Measurements from ENCODE around the gene MPP3.

DNA sequence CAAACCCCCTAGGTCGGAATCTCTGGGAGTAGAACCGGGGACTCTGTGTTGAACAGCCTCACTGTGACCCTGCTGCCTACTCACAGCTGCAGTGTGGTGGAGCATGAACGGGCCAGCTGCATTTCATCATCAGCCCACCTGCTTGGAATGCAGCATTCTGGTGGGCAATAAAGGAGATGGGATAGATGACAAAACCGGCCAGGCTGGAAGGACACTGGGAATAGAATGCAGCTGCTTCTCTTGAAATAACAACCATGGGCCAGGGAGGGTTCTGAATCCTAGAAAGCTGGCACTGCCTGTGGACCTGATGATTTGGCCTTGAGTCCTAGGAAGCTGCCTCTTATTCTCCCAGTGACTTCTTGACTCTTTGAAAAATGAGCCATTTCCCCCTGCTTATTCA is 29.2 kb downstream of the MPP3 start:
- no peak for TF ChIP-seq NR3C1 (CRISPR knock-in tag; conservative IDR thresholded peaks at IDR 0.05; ENCODE audit: low read depth)
- no peak for TF ChIP-seq TEAD4 (CRISPR knock-in tag; IDR thresholded peaks at IDR 0.05)
- TF ChIP-seq, protein P1, sequence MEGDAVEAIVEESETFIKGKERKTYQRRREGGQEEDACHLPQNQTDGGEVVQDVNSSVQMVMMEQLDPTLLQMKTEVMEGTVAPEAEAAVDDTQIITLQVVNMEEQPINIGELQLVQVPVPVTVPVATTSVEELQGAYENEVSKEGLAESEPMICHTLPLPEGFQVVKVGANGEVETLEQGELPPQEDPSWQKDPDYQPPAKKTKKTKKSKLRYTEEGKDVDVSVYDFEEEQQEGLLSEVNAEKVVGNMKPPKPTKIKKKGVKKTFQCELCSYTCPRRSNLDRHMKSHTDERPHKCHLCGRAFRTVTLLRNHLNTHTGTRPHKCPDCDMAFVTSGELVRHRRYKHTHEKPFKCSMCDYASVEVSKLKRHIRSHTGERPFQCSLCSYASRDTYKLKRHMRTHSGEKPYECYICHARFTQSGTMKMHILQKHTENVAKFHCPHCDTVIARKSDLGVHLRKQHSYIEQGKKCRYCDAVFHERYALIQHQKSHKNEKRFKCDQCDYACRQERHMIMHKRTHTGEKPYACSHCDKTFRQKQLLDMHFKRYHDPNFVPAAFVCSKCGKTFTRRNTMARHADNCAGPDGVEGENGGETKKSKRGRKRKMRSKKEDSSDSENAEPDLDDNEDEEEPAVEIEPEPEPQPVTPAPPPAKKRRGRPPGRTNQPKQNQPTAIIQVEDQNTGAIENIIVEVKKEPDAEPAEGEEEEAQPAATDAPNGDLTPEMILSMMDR (IDR thresholded peaks at IDR 0.05) = no peak
- TF ChIP-seq FOXJ3 (CRISPR knock-in tag; IDR thresholded peaks at IDR 0.05; ENCODE audit: borderline replicate concordance) = no peak
- no peak for TF ChIP-seq ESRRA (CRISPR knock-in tag; IDR thresholded peaks at IDR 0.05; ENCODE audit: borderline replicate concordance)
- no peak for TF ChIP-seq SMAD3 (CRISPR knock-in tag; IDR thresholded peaks at IDR 0.05; ENCODE audit: borderline replicate concordance)
- TF ChIP-seq, protein P2, sequence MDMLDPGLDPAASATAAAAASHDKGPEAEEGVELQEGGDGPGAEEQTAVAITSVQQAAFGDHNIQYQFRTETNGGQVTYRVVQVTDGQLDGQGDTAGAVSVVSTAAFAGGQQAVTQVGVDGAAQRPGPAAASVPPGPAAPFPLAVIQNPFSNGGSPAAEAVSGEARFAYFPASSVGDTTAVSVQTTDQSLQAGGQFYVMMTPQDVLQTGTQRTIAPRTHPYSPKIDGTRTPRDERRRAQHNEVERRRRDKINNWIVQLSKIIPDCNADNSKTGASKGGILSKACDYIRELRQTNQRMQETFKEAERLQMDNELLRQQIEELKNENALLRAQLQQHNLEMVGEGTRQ (CRISPR knock-in tag; IDR thresholded peaks at IDR 0.05) = no peak
- no peak for TF ChIP-seq JAZF1 (CRISPR knock-in tag; IDR thresholded peaks at IDR 0.05)
- TF ChIP-seq ZNF671 (CRISPR knock-in tag; IDR thresholded peaks at IDR 0.05) = no peak
- TF ChIP-seq SP1 (CRISPR knock-in tag; conservative IDR thresholded peaks at IDR 0.05) = no peak
- TF ChIP-seq MXD4 (CRISPR knock-in tag; IDR thresholded peaks at IDR 0.05; ENCODE audit: borderline replicate concordance) = no peak
- no peak for TF ChIP-seq CBFB (CRISPR knock-in tag; IDR thresholded peaks at IDR 0.05; ENCODE audit: low read depth)
- no peak for TF ChIP-seq PRRX2 (CRISPR knock-in tag; IDR thresholded peaks at IDR 0.05)
